ENCODE results near the gene GMDS. TPM values are rescaled to one million over a fixed set of nuclear protein-coding genes. Genes with fewer than 3 reads are reported as not detected.

The GMDS gene
- total RNA-seq, 1 donor from 2014 or later = 18.1 TPM

- DNase-seq (ENCODE audit: low read depth, low spot score) = no peak
Observed at GRCh38 chr6:1997702-1998101, 247.7 kb downstream of the GMDS start.

- no peak for DNase-seq (ENCODE audit: low read depth, low spot score)
Observed at GRCh38 chr6:1995636-1996035, 249.8 kb downstream of the GMDS start.

GRCh38 chr6:1993042-1993441 lies 252.4 kb downstream of the GMDS start:
- no peak for DNase-seq (ENCODE audit: low read depth, low spot score)

DNA sequence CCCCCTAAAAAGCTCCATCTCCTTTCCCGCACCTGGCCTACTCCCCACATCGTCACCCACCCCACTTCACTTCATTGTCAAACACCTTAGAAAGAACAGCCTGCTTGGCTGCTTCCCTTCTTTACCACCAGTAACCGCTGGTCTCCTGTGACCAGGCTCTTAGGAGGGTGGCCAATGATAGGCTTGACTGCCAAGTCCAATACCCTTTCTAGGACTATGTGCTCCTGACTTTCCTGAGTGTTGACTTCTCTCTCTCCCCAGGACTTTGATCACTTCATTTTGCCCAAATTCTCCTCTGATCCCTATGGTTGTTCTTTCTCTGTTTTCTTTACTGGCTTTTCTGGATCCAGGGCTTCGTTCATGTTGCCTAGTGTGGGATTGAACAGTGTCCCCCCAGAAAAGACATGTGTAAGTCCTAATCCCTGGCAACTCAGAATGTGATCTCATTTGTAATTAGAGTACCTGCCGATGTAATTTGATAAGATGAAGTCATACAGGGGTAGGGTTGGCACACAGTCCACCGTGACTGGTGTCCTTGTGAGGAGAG lies 254.0 kb downstream of the GMDS start:
- no peak for DNase-seq (ENCODE audit: low read depth, low spot score)

DNA sequence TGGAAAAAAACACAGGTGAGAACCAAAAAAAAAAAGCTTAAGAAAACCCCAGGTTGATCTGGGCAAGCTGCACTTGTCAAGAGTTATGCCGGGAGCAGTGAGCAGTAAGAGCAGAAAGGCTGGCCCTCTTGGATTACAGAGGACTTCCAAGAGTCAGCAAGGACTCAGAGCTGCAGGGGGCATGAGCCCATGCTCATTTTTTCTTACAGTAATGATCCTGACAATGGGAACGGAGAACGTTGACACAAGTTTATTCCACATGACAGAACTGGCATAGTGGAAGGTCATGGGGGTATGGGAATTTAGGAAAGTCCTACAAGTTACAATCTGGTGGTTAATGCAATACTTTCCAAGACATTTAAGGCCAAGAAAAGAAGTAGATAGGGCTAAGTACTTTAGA lies 256.6 kb downstream of the GMDS start:
- DNase-seq (ENCODE audit: low read depth, low spot score) = no peak

DNA sequence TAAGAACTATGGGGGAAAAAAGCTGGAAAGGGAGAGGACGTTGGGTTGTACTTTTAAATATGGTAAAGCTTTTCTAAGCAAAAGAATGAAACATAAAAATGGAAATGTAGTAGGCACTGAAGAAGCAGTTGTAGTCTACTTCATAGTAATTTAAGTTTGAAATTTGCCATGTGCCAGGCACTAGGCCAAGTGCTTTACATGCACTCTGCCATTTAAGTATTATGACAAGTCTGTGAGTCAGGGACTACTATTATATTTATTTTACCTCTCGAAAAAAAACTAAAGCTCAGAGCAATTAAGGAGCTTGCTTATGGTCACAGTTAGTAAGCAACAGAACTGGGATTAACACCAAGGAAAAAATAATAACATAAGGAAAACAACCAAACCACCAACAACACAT lies 257.8 kb downstream of the GMDS start:
- DNase-seq (ENCODE audit: low read depth, low spot score) = no peak

- DNase-seq (ENCODE audit: low read depth, low spot score) = no peak
Observed at GRCh38 chr6:1986454-1987243, 258.8 kb downstream of the GMDS start.

DNA sequence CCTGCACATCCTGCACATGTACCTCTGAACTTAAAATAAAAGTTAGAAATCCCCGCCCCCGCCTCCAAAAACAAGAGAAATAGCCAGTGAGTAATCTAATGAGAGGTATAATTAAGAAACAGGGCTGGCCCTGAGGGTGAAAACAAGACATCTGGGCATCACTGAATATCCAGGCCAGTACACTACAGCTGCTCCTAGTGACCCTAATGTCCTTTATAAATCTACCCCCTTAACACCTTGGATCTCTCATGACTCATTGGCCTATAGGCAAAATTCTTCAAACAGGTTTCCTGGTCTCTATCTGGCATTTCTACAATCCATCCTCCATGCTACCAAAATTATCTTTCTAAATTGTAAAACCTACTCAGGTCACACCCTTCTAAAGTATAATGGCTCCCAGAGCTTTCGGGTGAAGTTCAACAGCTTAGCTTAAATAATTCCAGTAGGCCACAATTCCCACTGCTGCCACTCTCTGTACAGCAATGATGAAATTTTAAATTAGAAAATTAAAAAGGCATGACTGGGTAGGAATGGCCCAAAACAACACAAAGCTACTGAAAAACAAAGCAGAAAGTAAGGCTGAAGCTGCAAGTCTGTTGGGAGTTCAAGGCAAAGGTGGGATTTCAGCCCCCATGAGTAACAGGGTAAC lies 260.9 kb downstream of the GMDS start:
- DNase-seq (ENCODE audit: low read depth, low spot score) = no peak

DNA sequence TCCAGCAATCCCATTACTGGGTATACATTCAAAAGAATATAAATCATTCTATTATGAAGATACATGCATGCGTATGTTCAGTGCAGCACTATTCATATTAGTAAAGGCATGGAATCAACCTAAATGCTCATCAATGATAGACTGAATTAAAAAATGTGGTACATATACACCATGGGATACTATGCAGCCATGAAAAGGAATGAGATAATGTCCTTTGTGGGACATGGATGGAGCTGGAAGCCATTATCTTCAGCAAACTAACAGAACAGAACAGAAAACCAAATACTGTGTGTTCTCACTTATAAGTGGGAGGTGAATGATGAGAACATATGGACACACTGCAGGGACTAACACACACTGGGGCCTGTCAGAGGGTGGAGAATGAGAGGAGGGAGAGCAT lies 261.6 kb downstream of the GMDS start:
- no peak for DNase-seq (ENCODE audit: low read depth, low spot score)

- DNase-seq (ENCODE audit: low read depth, low spot score) = no peak
Observed at GRCh38 chr6:1972962-1973361, 272.4 kb downstream of the GMDS start.

DNA sequence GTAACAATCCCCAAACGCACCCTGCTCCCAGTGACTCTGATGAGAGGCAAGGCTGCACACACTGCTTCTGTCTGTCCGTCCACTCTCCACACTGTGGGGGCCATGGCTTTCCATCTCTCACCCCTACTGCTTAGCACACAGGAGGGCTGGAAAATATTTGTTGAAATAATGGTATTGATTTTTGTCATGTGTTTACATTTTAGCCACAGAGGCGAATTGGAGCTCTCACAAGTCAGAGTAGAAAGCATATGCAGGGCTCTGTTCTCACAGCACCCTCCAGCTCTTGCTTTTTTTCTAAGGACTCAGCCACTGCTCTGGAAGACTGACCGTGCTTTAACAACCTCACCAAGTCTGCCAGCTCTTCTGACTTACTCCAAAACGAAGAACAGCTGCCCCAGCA lies 273.8 kb downstream of the GMDS start:
- no peak for DNase-seq (ENCODE audit: low read depth, low spot score)

DNA sequence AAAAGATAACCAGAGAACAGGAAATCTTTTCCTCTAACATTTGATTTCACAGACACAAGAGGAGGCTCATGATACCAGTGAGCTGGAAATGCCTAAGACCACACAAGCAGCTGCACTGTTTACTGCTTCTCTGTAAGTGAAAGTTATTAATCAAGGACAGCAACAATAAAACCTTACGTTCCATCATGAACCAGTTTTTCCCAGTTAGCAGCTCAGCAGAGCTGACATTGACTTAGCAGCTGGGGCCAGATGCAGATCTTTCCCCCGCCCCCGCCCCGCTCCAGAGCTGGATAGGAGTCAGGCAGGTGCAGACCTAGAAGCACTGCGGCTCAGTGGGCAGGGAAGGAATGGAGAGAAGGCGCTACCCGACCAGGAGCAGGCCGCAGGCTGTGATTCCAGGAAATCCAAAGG lies 275.2 kb downstream of the GMDS start:
- no peak for DNase-seq (ENCODE audit: low read depth, low spot score)

DNA sequence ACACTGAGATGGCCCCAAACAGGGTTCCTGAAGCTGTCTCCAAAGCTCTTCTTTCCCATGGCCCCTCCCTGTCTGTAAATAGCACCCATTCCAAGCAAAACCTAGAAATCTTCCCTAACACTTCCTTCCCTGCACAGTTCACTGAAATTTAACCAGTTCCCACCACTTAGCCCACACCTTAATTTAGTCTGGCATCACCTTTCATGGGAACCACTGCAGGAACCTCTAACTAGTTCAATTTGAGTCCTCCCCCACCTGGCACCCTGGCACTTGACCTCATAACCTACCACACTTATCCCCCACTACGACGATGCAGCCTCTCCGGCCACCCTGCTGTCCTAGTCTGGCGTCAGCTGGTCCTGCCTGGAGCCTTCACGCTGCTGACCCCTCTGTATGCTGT lies 278.7 kb downstream of the GMDS start:
- no peak for DNase-seq (ENCODE audit: low read depth, low spot score)

- DNase-seq (ENCODE audit: low read depth, low spot score) = no peak
Observed at GRCh38 chr6:1965596-1966224, 279.7 kb downstream of the GMDS start.

- no peak for DNase-seq (ENCODE audit: low read depth, low spot score)
Observed at GRCh38 chr6:1963596-1963995, 281.8 kb downstream of the GMDS start.

DNA sequence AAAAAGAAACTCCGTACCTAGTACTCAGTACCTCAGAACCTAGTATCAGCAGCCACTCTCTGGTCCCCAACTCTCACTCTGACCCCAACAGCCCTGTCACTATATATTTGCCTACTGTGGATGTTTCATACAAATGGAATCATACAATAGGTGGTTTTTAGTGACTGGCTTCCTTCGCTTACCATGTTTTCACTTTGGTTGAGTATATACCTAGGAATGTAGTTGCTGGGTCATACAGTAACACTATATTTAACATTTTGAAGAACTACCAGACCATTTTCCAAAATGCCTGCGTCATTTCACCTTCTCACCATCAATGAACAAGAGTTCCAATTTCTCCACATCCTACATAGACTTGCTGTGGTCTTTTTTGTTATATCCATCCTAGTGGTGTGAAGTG lies 283.2 kb downstream of the GMDS start:
- no peak for DNase-seq (ENCODE audit: low read depth, low spot score)

DNA sequence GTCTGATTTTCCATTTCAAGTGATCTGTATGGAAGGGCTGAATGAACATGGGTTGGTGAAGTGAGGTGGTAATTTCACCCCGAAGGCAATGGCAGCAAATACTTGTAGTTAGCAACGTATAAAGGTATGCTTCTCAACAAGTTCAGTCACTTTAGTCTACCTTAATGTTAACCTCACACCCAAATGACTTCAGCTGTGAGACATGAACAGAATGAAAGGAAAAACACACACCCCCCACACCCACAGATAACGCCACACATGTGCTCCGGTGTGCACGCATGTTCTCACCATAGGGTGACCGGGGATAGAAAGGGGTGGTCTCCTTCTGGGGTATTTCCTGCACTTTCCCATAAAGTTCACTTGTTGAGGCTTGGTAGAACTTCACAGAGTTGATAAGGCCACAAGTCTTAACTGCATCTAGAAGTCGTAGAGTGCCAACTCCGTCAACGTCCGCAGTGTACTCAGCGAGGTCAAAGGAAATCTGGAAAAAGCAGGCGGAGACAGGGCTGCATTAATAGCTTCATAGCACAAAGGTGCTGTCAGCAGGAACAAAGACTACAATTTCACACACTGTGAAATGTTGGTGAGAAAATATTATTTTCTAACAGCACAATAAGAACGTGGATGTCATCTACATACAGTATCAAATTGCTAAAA lies 284.8 kb downstream of the GMDS start:
- no peak for DNase-seq (ENCODE audit: low read depth, low spot score)

GRCh38 chr6:1958257-1958656 lies 287.1 kb downstream of the GMDS start:
- DNase-seq (ENCODE audit: low read depth, low spot score) = no peak

- DNase-seq (ENCODE audit: low read depth, low spot score) = no peak
Observed at GRCh38 chr6:1957746-1958145, 287.7 kb downstream of the GMDS start.

GRCh38 chr6:1952740-1953360 lies 292.6 kb downstream of the GMDS start:
- no peak for DNase-seq (ENCODE audit: low read depth, low spot score)

- no peak for DNase-seq (ENCODE audit: low read depth, low spot score)
Observed at GRCh38 chr6:1950631-1951030, 294.8 kb downstream of the GMDS start.
